ENCODE measurements around the gene ATG4C.
"Not testable (repeated sequence)": the region's sequence is repeated elsewhere in the genome, so short reads cannot be mapped to it uniquely, and the experiment has no call there.

The ATG4C gene, protein sequence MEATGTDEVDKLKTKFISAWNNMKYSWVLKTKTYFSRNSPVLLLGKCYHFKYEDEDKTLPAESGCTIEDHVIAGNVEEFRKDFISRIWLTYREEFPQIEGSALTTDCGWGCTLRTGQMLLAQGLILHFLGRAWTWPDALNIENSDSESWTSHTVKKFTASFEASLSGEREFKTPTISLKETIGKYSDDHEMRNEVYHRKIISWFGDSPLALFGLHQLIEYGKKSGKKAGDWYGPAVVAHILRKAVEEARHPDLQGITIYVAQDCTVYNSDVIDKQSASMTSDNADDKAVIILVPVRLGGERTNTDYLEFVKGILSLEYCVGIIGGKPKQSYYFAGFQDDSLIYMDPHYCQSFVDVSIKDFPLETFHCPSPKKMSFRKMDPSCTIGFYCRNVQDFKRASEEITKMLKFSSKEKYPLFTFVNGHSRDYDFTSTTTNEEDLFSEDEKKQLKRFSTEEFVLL

DNA sequence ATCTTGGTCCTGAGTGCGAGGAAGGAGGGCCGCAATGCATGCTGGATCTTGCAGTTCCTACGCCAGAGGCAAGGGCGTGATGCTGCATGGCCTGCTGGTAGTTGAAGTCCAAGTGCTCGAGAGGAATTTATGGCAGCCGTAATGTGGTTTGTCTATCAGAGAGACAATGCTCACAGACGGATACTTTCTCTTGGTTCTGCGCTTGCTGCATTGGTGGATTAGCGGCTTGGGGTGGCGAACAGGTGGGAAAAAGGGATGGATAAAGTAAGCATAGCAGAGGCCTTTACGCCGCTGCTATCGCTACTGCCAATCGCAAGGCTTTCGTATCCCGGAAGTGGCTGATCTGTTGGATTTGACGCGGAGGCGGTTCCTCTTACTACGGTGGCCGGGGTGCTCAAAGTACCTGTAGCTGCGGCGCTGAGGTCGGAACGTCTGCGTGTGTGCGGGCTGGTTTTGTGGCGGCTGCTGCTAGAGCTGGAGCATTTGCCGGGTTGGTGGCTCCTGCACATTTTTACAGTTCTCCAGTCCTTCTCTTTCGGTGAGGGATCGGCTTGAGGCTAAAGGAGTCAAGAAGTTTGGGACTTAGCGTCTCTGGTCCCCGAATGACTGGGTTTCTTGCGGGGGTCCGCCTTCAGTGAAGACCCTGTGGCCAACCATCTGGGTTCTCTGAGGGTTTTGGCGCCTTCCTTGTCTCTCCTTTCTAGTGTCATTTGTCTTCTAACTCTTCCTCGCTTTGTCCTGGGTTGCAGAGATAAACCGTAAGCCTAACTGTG, at the start of gene ATG4C:
Gene ATG4C, plus strand, starts transcription at position 397 of the 773 bp plus-strand sequence. CDS start 19,655 bp downstream, outside the sequence.
- DNase-seq (ENCODE audit: low read depth in 2 of 2), result peak; percentile 91 to 92

DNA sequence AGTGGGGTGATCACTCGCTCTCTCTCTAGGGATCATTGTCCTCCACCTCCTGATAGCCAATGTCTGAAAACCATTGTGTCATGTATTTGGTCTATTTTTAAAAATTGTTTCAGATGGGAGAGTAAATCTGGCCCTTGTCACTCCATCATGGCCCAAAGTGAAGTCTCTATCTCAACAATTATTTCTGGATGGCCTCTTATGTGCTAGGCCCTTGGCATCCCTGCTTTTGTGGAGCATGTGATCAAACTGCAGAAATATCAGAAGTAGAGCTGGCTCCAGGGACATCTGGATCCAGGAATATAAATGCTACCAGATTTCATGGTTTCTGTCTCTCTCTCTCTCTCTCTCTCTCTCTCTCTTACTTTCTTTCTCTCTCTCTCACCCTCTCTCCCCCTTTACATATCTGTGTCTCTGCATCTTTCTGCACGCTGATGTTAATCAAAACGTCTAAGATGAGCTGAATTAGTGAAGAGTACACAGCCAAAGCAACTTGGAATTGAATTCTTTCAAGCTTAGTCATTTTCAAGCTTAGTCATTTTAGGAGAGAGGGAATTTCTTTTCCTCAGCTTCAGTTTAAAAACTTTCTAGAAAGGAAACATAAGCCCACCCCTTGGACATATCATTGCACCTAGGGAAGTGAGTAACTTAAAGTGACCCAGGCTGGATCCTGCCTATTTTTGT, 48.3 kb upstream of the ATG4C start:
- peak; percentile 85 to 87 for DNase-seq (ENCODE audit: low read depth in 2 of 2)

DNA sequence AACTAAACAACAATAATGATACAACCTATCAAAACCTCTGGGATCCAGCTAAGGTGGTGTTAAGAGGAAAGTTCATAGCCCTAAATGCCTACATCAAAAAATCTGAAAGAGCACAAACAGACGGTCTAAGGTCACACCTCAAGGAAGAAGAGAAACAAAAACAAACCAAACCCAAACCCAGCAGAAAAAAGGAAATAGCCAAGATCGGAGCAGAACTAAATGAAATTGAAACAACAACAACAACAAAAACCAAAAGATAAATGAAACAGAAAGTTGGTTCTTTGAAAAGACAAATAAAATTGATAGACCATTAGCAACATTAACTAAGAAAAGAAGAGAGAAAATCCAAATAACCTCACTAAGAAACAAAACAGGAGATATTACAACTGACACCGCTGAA, 43.2 kb upstream of the ATG4C start:
- DNase-seq (ENCODE audit: low read depth in 2 of 2), result not testable (repeated sequence)

DNA sequence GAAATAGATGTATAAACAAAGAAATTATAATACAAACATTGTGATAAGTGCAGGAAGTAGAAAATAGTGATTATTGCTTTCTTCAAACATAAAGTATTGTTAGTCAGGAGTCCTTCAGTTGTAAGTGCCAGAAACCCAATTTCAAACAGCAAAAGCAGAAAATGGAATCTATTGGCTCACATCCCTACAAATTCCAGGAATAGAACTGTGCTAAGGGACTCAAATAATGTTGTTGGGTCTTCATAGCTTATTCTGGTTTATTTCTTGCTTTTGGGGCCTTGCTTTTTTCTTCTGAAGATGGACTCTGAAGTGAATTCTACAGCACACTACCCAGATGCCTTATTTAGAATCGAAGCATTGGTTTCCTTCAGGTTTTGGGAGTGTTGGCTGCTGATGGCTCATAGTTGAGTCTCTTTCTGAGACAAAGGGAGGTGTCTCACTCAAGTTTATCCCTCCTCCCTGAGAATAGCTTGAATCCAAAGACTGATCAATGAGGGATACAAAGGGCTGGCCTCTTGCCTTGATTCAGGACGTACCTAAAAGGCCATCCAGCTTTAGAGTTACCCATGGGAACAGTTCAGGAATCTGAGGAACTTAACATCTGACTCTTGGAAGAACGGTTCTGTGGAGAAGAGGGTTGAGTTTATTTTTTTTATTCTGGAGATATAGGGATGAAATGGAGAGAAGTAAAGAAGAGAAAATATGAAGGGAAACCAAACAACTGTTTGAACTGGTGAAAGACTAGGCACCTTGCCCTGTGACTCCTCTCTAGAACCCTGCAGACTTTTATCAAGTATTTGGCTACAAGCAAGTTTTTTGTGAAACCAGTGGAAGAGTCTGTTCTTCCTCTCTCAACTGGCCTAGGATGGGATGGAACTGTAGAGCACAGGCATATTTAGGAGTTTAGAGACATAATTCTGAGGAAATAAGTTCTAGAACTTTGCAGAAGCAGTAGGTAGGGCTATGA, 39.0 kb upstream of the ATG4C start:
- no peak for DNase-seq (ENCODE audit: low read depth in 2 of 2)

DNA sequence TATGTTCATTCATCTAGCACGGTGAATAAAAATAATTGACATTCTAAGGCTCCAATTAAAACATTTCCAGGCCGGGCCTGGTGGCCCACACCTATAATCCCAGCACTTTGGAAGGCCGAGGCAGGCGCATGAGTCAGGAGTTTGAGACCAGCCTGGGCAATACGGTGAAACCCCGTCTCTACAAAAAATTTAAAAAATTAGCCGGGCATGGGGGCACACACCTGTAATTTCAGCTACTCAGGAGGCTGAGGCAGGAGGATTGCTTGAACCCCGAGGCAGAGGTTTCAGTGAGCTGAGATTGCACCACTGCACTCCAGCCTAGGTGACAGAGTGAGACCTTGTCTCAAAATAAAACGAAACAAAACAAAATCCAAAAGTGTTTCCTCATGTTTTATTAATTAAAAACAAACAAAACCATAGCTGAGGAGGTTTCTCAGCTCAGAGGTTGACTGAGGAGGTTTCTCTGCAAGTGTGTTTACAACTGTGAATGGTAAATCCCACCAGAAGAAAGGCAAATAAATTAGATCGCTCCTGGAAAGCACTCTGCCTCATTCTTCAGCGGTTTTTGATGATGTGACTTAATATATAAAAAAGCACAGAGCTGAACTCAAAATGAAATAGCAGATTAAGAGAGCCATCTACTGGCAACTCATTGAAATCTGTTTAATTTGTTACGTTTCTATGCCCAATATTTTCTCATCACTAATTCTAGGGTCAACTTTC, 37.7 kb upstream of the ATG4C start:
- DNase-seq (ENCODE audit: low read depth in 2 of 2), result no peak

DNA sequence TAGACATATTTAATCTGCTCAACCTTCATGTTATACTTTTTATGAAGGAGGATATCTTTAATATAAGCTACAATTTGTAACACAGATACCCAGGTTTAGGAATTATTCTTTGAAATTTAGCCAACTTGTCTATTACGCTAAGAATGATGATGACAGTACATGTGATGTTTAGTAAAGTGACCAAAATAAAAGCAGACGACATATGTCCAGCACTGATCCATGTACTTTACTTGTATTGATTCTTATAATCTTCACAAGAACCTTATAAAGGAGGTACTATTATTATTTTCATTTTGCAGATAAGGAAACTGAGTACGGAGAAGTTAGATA, 37.2 kb upstream of the ATG4C start:
- no peak for DNase-seq (ENCODE audit: low read depth in 2 of 2)

DNA sequence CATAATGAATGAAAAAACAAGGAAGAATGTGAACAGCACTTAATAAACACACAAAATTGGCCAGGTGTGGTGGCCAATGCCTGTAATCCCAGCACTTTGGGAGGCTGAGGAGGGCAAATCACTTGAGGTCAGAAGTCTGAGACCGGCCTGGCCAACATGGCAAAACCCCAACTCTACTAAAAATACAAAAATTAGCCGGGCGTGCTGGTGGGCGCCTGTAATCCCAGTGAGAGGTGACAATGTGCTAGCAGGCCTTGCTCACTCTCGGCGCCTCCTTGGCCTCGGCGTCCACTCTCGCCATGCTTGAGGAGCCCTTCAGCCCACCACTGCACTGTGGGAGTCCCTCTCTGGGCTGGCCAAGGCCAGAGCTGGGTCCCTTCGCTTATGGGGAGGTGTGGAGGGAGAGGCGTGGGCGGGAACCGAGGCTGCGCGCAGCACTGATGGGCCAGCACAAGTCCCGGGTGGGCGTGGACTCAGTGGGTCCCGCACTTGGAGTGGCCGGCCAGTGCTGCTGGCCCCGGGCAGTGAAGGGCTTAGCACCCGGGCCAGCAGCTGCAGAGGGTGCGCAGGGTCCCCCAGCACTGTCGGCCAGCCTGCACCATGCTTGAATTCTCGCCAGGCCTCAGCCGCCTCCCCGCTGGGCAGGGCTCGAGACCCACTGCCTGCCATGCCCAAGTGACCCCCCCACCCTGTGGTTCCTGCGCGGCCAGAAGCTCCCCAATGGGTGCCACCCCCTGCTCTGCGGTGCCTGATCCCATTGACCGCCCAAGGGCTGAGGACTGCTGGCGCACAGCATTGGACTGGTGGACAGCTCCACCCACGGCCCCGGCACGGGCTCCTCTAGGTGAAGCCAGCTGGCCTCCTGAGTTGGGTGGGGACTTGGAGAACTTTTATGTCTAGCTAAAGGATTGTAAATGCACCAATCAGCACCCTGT, 30.6 kb upstream of the ATG4C start:
- no peak for DNase-seq (ENCODE audit: low read depth in 2 of 2)

DNA sequence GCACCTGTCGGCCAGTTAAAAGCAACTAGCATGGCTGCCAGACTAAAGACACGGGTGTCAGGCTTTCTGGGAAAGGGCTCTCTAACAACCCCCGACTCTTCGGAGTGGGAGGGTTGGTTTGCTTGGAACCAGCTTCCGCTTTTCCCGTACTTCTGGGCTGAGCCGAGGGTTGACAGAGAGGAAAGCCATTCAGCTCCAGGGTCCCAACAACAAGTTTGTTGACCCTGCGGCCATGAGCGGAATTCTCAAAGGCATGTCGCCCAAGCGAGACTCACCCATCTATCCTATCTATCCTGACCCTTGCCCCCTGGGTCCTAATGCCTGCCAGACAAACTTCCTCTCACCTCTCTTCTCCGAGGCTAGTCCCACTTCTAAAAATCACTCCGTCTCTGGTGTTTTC, 29.0 kb upstream of the ATG4C start:
- not testable (repeated sequence) for DNase-seq (ENCODE audit: low read depth in 2 of 2)

DNA sequence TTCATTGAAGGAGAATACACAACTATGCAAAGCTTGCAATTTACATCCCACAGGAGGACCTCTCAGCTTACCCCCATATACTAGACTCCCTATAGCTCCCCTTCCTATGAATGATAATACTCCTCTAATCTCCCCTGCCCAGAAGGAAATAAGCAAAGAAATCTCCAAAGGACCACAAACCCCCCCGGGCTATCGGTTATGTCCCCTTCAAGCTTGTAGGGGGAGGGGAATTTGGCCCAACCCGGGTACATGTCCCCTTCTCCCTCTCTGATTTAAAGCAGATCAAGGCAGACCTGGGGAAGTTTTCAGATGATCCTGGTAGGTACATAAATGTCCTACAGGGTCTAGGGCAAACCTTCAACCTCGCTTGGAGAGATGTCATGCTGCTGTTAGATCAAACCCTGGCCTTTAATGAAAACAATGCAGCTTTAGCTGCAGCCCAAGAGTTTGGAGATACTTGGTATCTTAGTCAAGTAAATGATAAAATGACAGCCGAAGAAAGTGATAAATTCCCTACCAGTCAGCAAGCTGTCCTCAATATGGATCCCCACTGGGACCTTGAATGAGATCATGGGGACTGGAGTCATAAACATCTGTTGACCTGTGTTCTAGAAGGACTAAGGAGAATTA, 27.6 kb upstream of the ATG4C start:
- not testable (repeated sequence) for DNase-seq (ENCODE audit: low read depth in 2 of 2)

DNA sequence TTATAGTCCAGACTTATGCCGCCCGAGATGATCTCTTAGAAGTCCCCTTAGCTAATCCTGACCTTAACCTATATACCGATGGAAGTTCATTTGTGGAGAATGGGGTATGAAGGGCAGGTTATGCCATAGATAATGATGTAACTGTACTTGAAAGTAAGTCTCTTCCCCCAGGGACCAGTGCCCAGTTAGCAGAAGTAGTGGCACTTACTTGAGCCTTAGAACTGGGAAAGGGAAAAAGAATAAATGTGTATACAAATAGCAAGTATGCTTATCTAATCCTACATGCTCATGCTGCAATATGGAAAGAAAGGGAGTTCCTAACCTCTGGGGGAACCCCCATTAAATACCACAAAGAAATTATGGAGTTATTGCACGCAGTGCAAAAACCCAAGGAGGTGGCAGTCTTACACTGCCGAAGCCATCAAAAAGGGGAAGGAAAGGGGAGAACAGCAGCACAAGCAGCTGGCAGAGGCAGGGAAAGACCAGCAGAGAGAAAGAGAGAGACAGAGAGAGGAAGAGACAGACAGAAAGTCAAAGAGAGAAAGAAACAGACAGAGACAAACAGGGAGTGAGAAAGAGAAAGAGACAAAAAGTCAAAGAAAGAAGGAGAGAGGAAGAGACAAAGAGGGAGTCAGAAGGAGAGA, 24.6 kb upstream of the ATG4C start:
- DNase-seq (ENCODE audit: low read depth in 2 of 2), result not testable (repeated sequence)

DNA sequence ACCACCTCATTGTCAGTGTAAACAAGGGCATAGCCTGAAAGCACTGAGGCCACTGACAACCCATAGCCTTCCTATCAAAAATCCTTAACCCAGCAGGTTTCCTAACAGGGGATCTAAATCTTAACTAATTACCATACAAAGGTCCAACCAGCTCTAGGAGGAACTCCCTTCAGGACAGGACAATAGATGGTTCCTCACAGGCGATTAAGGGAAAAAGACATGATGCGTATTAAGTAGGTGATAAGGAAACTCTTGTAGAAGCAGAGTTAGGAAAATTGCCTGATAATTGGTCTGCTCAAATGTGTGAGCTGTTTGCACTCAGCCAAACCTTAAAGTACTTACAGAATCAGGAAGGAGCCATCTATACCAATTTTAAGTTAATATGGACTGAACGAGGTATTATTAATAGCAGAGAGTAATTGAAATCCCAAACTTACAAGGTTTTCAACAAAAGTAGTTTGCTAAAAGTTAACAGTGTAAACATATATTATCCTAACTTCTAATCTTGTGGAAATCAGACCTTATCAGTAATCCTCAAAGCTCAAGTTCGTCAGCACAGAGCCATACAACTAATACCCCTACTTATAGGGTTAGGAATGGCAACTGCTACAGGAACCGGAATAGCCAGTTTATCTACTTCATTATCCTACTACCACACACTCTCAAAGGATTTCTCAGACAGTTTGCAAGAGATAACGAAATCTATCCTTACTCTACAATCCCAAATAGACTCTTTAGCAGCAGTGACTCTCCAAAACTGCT, 23.7 kb upstream of the ATG4C start:
- not testable (repeated sequence) for DNase-seq (ENCODE audit: low read depth in 2 of 2)

DNA sequence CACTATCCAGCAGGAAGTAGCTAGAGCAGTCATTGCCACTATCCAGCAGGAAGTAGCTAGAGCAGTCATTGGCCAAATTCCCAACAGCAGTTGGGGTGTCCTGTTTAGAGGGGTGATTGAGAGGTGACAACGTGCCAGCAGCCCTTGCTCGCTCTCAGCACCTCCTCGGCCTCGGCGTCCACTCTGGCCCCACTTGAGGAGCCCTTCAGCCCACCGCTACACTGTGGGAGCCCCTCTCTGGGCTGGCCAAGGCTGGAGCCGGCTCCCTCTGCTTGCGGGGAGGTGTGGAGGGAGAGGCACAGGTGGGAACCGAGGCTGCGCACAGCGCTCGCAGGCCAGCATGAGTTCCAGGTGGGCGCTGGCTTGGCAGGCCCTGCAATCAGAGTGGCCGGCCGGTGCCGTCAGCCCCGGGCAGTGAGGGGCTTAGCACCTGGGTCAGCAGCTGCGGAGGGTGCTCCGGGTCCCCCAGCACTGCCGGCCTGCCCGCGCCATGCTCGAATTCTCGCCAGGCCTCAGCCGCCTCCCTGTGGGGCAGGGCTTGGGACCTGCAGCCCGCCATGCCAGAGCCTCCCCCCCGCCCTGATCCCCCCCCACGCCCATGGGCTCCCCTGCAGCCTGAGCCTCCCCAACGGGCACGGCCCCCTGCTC, 22.6 kb upstream of the ATG4C start:
- not testable (repeated sequence) for DNase-seq (ENCODE audit: low read depth in 2 of 2)

DNA sequence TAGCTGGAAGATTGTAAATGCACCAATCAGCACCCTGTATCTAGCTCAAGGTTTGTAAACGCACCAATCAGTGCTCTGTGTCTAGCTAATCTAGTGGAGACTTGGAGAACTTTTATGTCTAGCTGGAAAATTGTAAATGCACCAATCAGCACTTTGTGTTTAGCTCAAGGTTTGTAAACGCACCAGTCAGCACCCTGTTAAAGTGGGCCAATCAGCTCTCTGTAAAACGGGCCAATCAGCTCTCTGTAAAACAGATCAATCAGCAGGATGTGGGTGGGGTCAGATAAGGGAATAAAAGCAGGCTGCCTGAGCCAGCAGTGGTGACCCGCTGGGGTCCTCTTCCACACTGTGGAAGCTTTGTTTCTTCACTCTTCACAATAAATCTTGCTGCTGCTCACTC, 21.9 kb upstream of the ATG4C start:
- DNase-seq (ENCODE audit: low read depth in 2 of 2), result not testable (repeated sequence)

DNA sequence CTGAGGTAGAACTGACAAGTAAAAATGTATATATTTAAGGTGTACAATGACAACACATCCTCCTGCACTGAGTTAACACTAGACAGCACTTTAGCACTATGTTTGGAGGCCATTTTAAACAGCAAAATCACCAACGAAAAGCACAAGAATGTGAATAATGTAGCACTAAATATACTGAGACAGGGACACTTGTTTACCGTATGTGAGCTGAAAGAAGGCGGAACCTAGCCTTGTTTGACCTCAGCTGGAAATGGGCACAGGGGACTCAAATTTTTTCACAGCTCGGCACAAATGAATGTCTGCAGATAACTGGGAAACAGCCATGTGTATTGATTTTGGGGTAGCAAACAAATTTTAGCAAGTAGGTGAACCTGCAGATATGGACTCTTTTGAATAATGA, 18.0 kb upstream of the ATG4C start:
- no peak for DNase-seq (ENCODE audit: low read depth in 2 of 2)

DNA sequence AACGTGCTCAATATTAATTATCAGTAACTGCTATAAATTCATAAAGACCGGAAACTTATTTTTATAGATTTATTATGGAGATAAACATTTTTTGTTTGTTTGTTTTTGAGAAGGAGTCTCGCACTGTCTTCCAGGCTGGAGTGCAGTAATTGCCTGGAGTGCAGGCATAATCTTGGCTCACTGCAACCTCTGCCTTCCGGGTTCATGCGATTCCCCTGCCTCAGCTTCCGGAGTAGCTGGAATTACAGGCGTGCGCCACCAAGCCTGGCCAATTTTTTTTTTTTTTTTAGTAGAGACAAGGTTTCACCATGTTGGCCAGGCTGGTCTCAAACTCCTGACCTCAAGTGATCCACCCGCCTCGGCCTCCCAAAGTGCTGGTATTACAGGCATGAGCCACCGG, 15.4 kb upstream of the ATG4C start:
- not testable (repeated sequence) for DNase-seq (ENCODE audit: low read depth in 2 of 2)

DNA sequence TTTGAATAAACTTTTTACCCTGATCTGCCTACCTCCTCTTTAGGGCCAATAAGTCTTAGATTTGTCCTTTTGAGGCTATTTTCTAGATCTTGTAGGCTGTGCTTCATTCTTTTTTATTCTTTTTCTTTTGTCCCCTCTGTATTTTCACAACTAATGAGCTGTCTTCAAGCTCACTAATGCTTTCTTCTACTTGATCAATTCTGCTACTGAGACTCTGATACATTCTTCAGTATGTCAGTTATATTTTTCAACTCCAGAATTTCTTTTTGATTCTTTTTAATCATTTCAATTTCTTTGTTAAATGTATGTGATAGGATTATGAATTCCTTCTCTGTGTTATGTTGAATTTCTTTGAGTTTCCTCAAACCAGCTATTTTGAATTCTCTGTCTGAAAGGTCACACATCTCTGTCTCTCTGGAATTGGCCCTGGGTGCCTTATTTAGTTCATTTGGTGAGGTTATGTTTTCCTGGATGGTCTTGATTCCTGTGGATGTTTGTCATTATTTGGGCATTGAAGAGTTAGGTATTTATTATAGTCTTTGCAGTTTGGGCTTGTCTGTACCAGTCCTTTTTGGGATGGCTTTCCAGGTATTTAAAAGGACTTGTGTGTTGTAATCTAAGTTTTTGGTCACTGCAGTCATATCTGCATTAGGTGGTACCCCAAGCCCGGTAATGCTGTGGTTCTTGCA, 11.2 kb upstream of the ATG4C start:
- no peak for DNase-seq (ENCODE audit: low read depth in 2 of 2)

DNA sequence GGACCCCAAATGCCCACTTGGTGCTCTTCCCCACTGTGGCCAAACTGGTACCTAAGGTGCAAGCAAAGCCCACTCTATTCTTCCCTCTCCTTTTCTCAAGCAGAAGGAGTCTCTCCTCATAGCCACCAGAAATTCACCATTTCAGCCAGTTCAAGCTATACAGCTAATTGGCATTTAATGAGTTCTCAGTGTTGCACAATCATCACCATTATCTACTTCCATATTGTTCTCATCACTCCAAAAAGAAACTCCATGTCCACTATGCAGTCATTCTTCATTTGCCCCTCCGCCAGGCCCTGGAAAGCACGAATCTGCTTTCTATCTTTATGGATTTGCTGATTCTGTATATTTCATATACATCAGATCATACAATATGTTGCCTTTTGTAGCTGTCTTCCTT, 9.9 kb upstream of the ATG4C start:
- DNase-seq (ENCODE audit: low read depth in 2 of 2), result no peak

All from fibroblast of skin of left biceps (primary cell).